ENCODE measurements around the gene GOSR1.
"Not testable (repeated sequence)": the region's sequence is repeated elsewhere in the genome, so short reads cannot be mapped to it uniquely, and the experiment has no call there.

Gene GOSR1

DNA sequence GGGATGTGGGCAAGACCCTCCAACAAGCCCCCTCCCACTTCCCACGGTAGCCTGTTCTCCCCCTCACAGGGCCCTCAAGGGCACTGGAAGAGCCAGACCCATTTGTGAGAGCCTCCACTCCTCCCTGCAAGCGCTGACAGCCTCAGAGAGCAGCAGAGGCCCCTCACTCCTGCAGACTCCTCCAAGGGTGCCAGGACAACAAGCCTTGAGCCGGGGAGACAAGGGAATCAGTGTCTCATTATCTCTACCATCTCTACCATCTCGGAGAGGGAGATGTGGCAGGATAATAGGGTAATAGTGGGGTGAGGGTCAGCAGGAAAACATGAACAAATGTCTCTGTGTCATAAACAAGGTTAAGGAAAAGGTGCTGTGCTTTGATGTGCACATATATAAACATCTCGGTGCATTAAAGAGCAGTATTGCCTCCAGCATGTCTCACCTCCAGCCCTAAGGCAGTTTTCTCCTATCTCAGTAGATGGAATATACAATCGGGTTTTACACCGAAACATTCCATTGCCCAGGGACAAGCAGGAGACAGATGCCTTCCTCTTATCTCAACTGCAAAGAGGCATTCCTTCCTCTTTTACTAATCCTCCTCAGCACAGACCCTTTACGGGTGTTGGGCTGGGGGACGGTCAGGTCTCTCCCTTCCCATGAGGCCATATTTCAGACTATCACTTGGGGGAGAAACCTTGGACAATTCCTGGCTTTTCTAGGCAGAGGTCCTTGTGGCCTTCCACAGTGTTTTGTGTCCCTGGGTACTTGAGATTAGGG lies 86.1 kb downstream of the GOSR1 start:
- not testable (repeated sequence) for DNase-seq (ENCODE audit: low spot score)

DNA sequence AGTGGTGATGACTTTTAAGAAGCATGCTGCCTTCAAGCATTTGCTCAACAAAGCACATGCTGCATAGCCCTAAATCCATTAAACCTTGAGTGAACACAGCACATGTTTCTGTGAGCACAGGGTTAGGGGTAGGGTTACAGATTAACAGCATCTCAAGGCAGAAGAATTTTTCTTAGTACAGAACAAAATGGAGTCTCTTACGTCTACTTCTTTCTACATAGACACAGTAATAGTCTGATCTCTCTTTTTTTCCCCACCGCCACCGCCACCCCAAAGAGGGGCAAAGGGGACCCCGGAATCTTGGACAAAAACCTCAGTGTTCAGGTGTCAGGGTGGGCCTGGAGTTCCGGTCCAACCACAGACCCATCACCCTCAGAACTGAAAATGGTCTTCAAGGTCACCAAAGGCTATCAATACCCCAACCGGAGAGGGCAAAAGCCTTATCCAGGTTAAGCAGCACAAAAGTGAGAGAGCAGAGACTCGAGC lies 86.7 kb downstream of the GOSR1 start:
- DNase-seq (ENCODE audit: low spot score) = not testable (repeated sequence)

DNA sequence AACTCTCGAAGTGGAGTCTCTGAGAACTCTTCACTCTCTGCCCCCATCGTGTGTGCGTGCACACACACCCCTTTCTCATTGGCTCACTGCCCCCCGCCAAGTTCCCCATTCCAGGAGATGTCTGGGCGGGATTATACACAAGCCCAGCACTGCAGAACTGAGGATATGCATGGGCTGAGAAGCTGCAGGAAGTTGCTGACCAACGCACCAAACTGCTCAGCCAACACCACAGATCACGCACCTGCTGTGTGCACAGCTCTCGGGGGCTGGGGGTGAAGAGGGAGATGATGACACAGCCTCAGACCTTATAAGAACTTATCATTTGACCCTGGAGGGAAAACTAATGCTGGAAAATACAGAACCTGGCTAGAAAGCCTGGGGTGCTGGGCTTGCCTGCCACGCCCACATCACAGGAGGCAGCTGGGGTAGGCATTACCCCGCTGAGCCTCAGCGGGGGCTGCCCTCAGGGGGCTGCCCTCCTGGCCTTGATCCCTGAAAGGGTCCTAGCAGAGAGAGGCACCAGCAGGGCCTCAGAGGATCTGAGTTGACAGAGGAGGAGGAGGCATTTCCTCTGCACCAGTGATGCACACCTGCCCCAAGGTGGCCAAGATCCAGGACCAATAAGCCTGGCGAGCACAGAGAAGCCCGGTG lies 87.3 kb downstream of the GOSR1 start:
- peak; percentile 87 for DNase-seq (ENCODE audit: low spot score)

DNA sequence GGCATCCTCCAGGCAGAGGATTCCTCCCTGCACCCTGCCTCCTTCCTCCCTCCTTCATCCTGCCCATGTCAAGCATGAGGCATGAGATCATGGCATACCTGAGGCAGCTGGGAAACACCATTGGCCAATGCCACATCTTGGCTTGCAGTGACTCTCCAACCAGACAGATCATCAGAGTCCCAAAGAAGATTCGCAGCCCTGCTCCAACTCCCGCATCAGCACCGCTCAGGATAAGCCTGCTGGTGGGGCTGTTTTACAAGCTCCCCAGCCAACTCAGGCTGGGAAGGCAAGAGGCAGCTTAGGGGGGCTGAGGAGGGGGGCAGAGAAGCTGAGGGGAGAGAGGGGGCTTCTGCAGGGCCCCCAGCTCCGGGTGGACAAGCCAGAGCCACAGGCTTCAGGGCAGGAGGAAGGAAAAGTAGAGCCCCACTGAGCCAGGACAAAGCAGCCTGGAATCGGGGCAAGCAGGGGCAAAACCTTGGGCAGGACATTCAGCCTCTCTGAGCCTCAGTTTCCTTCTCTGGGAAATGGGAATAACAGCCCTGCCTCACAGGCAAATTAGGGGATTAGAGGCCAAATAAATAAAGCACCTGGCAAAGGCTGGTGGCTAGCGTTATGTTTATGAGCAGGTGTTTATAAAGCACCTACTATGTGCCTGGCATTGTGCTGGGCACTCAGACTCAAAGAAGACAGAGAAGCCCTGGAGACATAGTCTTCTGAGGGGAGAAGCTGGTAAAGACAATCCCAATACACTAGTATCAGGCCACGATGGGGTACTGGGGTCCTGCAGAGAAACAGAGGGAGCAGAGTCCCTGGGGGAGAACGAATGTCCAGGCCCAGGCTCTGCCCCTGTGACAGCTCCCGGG lies 88.1 kb downstream of the GOSR1 start:
- no peak for DNase-seq (ENCODE audit: low spot score)

DNA sequence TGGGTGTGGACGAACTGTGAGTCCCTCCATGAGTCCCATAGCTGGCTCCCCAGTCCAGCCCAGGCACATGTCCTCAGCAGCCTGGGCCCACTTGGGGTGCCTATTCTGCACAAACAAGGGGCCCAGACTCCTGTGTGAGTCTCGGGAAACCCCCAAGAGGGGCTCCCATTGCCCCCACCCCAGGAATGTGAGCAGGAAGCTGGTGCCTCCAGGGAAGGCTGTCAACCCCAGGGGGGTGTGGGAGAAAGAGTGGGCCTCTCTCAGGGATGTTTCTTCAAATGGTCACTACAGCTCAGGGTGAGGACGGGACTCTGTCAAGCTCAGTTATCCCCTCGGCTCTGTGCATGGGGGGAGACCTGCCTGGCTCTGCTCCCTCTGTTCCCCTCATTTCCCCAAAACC lies 88.9 kb downstream of the GOSR1 start:
- DNase-seq (ENCODE audit: low spot score) = not testable (repeated sequence)

DNA sequence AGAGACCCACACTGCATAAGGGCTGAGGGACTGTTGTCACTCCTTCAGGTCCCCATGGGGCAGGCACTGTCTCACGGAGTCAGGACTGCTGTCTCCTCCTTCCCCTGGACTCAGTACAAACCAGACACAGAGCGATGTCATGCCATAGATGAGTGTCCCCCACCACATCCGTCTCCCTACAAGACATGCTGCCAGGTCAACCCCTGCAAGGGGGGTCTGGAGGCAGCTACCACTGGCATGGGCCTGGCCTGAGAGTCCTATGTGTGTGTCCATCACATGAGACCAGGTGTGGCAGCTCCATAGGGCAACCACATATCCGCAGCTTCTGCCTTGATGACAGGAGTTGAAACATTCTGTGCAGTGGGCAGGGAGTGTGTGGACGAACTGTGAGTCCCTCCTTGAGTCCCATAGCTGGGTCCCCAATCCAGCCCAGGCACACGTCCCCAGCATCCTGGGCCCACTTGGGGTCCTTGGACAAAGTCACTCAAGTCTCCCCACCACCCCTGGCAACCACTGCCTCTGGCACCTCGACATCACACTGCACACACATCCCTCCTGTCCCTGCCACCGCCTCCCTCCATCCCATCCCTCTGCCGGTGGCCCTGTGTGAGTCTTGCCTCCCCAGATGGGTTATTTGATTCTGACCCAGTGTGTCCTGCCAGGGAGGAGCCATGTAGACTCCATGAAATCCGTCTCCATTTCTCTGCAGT lies 89.5 kb downstream of the GOSR1 start:
- not testable (repeated sequence) for DNase-seq (ENCODE audit: low spot score)

DNA sequence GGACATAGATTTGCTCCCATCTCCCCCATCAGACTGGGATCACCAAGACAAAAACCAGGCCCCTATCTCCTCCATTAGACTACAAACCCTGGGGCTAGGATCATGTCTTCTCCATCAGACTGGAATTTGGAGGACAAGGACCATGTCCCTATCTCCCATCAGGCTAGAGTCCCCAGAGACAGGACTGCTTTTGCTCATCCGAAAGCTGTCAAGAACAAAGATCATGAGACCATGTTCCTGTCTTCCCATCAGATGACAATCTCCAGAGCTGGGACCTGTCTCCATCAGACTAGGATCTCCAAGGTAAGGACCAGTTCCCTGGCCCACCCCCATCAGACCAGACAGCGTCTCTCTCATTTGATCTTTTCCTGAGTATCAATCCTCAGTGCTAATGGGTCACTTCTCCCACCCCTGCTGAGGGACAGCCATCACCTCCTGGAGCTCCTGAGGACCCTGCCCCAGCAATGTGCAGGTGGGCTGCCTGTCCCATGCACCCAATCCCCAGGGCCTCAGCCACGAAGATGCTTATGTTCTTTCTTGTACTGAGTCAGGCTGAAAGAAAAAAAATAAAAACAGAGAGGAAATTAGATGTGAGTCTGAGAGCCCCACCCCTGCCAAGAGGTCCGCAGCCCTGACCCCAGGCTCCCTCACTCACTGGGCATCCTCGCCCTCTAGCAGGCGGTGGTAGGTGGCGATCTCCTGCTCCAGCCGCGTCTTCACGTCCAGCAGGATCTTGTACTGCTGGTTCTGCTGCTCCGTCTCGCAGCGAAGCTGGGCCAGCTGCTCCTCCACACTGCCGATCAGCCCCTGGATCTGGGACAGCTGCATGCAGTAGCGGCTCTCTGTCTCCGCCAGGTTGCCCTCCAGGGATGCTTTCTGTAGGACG lies 90.3 kb downstream of the GOSR1 start:
- DNase-seq (ENCODE audit: low spot score) = no peak

DNA sequence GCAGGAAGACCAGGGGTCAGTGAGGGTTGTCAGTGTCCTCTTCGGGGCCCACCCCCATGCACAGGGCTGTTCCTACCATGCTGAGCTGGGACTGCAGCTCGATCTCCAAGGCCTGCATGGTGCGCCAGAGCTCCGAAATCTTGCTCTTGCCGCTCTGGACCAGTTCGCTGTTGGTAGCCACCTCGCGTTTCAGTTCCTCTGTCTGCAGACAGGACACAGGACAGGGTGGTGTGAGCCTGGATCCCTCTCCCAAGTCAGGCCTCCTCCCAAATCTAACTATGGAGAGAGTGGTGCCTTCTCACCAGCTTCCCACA lies 90.9 kb downstream of the GOSR1 start:
- no peak for DNase-seq (ENCODE audit: low spot score)

DNA sequence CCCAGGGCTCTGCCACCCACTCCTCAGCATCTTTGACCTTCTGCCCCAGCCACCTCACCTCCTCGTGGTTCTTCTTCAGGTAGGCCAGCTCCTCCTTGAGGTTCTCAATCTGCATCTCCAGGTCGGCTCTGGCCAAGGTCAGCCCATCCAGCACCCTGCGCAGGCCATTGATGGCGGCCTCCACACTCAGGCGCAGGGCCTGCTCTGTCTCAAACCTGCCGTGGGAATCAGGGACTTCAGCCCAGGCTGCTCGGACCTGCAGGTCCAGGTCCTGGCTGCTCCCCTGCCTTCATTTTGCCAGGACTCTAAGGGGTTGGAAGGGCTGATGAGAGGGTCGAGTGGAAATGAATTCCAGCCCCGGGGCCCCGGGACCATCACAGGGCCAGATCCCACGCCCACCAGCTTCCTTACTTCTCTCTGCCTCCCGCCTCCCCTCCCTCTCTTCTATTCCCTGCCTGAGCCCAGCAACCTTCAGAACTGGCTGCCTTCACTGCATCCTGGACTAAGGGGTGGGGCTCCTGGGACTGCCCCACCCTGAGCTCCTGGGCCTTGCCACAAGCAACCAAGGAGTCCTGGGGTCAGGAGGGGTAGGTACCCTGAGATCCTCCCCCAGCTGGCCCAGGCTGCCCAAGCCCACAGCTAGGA lies 92.4 kb downstream of the GOSR1 start:
- not testable (repeated sequence) for DNase-seq (ENCODE audit: low spot score)

DNA sequence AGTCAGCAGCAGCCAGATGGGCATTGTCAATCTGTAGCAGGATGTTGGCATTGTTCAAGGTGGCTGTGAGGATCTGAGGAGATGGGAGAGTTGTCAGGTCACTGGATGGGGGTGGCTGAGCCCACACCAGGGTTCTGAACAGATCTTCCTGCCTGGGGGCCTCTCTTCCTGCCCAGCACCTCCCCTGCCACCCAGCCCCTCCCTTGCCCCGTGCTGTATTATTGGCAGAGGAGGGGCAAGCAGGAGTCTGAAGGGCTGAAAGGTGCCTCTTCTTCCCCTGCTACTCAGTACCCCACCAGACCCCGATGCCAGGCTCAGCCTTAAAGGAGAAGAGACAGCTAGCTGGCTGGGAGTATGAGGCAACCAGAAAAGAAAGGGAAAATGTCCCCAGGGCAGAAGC lies 93.0 kb downstream of the GOSR1 start:
- DNase-seq (ENCODE audit: low spot score) = no peak

DNA sequence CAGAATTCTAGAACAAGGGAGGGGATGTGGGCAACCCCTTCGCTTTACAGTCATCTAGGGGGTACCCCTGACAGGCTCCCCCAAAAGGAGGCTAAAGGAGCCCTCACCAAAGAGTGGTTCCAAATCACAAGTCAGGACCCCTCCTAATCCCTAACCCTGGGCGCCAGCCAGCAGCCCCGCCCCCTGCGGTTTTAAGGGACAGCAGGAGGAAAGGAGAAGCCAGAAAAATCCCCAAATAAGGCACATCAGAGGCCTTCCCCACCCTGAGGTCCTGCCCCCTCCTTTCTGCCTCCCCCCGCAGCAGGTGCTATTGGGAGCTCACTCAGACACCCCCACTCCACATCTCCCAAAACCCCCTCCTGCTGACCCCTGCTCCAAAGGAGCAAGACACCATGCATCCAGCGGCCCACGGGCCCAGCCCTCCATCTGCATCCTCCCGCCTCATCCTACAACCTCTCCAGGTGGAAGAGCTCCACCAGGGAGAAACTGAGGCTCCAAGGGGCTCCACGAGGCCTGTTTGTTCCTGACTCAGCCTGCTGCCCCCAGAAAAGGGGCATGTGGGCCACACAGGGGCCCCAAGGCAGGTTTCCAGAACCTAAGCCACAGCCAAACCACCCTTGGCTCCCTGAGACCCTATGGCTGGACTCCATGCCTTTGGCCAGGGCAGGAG lies 93.5 kb downstream of the GOSR1 start:
- DNase-seq (ENCODE audit: low spot score) = no peak

DNA sequence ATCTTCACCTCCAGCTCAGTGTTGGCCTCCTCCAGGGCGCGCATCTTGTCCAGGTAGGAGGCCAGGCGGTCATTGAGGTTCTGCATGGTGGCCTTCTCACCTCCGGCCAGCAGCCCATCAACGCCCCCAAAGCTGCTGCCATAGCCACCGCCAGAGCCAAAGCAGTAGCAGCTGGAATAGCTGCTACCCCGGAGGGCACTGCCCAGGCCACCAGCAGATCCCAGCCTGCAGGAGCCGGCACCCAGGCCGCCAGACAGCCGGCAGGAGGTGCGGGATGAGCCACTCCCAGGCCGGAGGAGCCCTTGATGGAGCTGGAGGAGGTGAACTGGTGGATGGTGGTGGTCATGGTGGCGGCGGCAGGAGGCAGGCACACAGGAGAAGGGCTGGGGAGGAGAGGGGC lies 94.2 kb downstream of the GOSR1 start:
- not testable (repeated sequence) for DNase-seq (ENCODE audit: low spot score)

DNA sequence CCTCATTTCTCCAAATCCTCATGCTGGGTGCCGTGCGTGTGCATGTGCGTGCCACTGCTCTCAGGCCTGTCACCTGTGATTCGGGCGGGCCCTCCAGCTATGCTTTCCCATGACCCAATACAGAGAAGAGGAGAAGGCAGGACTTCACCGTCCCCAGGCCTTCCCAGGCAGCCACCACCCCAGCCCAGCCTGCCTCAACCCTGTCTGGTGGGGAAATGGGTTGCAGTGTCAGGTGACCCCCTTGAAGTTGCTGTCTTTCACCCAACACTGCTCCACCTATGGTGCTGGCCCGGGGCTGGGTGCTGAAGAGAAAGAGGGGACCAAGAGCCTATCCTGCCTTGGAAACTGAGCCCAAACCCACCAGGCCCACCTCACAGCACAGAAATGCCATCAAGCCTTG lies 94.7 kb downstream of the GOSR1 start:
- DNase-seq (ENCODE audit: low spot score) = no peak

DNA sequence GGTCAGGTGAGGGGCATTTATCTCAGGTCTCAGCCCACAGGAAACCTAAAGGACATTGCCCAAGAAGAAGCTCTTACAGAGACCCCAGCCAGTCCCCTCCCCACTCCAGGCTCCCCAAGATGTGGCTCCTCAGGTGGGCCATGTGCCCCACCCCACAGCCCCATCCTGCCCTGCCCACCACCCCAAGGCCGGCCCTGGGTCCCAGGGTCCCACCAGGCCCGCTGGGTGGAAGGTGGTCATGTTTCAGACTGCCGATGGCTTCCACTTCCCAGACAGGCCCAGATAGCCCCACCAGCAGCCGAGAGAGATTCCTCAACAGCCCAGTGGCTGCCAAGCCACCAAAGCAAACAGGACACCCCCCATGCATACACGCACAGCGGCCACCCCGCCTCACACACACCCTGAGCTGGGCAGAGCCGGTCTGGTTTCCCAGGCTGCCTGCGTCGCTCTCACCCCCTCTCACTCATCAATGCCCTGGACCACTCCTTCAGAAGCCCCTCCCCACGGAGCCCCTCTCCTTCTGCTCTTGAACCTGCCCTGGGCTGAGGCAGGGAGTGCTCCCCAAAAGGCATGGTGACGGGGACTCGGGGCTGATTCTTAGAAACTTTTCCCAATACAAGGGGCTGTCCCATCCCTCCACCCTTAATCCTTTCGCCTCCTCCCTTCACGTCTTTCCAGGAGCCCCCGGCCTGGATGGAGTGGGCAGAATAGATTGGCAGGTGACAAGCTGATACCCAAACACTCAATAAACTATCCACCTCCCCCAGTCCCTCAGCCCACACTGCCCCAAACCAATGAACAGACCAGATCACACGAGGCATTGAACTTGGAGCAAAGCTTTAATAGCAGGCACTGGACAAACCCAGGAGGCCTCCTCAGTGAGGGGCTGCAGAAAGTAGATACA lies 95.7 kb downstream of the GOSR1 start:
- not testable (repeated sequence) for DNase-seq (ENCODE audit: low spot score)

DNA sequence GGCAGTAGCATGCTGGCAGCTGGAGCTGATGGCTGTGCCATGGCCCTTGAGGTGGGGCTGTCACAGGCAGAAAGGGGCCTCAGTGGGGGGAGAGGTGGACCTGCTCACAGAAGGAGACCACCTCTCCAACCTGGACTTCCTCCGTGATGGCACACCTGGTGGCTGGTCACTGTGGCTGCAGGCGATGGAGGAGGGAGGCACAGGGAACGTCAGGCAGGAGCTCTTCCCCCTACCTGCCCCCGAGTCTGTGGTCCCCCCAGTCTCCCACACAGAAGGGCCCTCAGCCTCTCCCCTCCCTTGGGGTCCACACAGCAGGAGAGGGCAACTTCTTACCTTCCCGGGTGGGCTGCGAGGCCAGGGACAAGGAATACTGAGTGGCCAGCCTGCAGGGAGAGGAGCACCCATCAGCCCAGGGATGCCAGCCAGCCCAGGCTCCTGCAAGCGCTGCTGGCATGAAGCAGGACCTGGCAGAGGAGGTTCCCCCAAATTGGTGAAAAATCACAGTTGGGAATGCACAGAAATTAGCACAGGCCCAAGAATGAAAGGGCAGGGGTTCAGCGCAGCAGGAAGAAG lies 96.5 kb downstream of the GOSR1 start:
- DNase-seq (ENCODE audit: low spot score) = no peak

DNA sequence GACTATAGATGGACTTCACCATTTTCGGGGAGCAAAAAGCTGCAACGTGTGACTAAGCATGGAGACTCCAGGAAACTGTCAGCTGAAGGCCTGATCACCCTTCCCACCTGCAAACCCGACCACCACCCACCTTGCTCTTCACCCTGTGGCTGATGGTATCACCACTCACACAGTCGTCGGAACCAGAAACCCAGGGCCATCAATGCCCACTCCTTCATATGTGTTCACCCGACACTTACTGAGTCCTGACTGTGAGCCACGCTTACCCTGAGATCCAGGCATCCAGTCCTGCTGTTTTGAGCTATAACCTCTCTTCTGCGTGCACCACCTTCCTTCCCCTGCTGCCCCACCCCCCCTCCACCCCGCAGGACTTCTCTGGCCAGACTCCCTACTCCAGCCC lies 97.1 kb downstream of the GOSR1 start:
- DNase-seq (ENCODE audit: low spot score) = not testable (repeated sequence)

DNA sequence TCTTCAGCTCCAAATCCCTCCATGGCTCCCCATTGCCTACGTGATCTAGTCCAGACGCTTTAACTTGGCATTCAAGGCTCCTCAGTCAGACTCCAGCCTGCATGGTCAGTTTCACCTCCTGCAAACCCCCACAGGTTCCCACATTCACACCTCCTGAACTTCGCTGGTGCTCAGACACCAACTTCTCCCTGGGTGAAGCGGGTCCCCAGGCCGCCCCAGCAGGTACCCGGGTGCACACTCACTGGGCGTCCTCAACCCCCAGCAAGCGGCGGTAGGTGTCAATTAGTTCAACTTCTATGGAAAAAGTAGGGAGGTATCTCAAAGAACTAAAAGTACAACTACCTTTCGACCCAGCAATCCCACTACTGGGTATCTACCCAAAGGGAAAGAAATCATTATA lies 97.6 kb downstream of the GOSR1 start:
- DNase-seq (ENCODE audit: low spot score) = not testable (repeated sequence)

DNA sequence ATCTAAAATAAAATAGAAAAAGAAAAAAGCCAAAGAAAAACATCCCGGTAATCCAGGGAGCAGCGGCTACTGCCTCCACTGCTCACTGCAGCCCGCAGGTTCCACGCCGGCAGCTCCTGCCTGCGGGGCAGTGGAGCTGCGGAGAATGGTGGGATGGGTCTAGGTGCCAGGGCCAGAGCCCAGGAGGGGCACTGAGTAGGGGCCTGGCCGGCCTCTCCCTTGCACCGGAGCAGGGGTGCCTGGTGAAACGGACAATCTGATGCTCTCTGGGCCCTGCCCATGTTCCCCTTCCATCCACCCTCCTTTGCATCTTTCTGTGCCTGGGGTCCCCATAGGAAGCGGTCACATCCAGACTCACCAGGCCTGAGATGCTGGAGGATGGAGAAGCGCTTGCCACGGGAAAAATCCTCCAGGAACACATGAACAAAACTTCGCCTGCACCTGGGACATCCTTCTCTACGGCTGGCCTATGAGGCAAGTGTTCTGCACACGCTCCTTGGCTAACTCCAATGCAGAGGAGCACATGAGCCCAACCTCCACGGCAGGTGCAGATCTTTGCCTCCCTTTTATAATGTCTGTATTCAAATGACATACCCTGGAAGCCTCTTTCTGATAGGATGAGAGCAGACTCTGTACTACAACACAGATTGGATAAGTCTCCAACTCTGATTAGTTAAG lies 98.6 kb downstream of the GOSR1 start:
- DNase-seq (ENCODE audit: low spot score) = not testable (repeated sequence)
